ENCODE results near the gene ZBTB18.

The ZBTB18 gene

DNA sequence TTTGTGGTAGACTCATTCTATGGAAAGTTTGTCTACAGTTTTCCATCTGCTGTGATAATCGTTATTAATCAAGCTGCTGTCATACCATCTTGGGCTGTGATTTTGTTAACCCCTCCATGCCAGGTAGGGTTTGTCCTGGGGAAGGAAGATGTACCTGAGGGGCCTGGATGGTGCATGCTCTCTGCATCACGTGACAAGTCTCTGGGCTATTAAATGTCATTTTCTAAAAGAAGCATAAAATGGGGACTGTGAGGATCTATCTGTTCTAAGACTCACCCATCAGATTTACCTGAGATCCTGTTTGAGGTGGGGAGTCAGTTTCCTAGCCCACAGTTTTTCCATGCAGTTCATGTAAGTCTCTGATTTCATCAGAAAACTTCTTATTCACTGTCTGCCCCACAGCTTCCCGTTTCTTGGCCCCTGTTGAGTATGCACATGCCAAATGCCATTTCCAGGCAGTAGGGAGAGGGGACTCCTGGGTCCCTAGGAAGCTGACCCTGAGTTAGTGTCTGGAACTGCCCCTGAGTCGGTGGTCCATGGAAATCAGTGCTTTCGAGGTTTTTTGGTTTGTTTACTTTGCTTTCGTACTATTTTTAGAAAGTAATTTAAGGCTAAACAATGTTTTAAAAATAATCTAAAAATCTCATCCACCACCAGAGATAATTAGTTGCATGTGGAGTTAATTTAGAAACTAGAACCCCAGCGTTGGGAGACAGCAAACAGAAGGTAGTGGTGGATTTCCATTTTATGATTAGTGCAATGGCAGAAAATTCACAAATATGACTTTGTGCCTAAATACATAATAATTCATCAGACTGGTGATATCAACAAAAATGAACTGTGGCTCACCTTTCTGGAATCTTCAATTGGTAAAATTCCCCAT lies 46.7 kb downstream of the ZBTB18 start:
- 33% methylated on average over 1 of the region's 7 CpGs for WGBS (ENCODE audit: insufficient coverage)
- H3K4me3 ChIP-seq (ENCODE audit: control insufficient read depth in 1 of 7, extremely low read depth in 1 of 7, insufficient read depth in 4 of 7, low read depth in 2 of 7, low read length in 6 of 7) = no peak overlapping the region
- DNase-seq = peak in 1 of 3 donors; percentile 19
- no peaks in the 10 kb centered on the region for H3K9me3 ChIP-seq (ENCODE audit: control extremely low read depth in 1 of 5, control insufficient read depth in 4 of 5, insufficient read depth in 2 of 5, low read depth in 1 of 5, low read length in 4 of 5)
- H3K27me3 ChIP-seq (replicated peaks in 2 of 5; ENCODE audit: control insufficient read depth in 4 of 5, insufficient read depth in 5 of 5, low read length in 4 of 5) = no peaks in the 10 kb centered on the region
- no peaks in the 10 kb centered on the region for H3K36me3 ChIP-seq (ENCODE audit: control insufficient read depth in 4 of 4, insufficient read depth in 4 of 4, low read length in 3 of 4)
- H3K27ac ChIP-seq (ENCODE audit: insufficient read depth in 1 of 2, low read depth in 1 of 2, low read length in 2 of 2, poor library complexity in 1 of 2, severe bottlenecking in 2 of 2) = no peak overlapping the region
- ChIA-PET POLR2A (no interaction called here), CTCF (no interaction called here)
- H3K4me1 ChIP-seq (ENCODE audit: control extremely low read depth in 1 of 4, control insufficient read depth in 4 of 4, insufficient read depth in 4 of 4, low read length in 3 of 4) = peaks cover 11 to 33% (median 15%) of the 10 kb centered on the region in 4 experiments

- no peaks in the 10 kb centered on the region for H3K9me3 ChIP-seq (ENCODE audit: control extremely low read depth in 1 of 5, control insufficient read depth in 4 of 5, insufficient read depth in 2 of 5, low read depth in 1 of 5, low read length in 4 of 5)
- no peaks in the 10 kb centered on the region for H3K27me3 ChIP-seq (replicated peaks in 2 of 5; ENCODE audit: control insufficient read depth in 4 of 5, insufficient read depth in 5 of 5, low read length in 4 of 5)
- DNase-seq = no peak
- H3K36me3 ChIP-seq (ENCODE audit: control insufficient read depth in 4 of 4, insufficient read depth in 4 of 4, low read length in 3 of 4) = no peaks in the 10 kb centered on the region
- peaks cover 11 to 35% (median 15%) of the 10 kb centered on the region in 4 experiments for H3K4me1 ChIP-seq (ENCODE audit: control extremely low read depth in 1 of 4, control insufficient read depth in 4 of 4, insufficient read depth in 4 of 4, low read length in 3 of 4)
- WGBS (ENCODE audit: insufficient coverage) = 95% methylated on average over 17 of the region's 19 CpGs
- CTCF ChIA-PET = no interaction called here
- no peak overlapping the region for H3K27ac ChIP-seq (ENCODE audit: insufficient read depth in 1 of 2, low read depth in 1 of 2, low read length in 2 of 2, poor library complexity in 1 of 2, severe bottlenecking in 2 of 2)
- POLR2A ChIA-PET = no interaction called here
- H3K4me3 ChIP-seq (ENCODE audit: control insufficient read depth in 1 of 7, extremely low read depth in 1 of 7, insufficient read depth in 4 of 7, low read depth in 2 of 7, low read length in 6 of 7) = no peak overlapping the region
These were observed 48.3 kb downstream of the ZBTB18 start for GRCh38 chr1:244099258-244099930.

DNA sequence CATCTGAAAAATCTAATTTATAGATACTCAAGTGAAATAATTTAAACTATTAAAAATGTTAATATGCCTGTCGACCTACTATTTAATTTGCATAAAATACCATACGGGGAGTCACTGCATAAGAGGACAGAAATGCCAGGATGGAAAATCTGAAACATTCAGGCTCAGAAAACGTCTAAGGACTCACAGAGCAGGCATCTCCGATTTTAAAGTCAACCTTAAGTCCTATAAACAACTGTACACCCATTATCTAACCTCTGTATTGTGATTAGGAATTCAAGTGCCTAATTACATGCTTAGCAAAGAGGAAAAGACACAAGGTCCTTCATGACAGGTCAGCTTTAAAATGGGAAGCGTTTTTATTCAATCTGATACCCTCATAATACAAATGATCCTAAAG lies 49.2 kb downstream of the ZBTB18 start:
- peaks cover 11 to 32% (median 15%) of the 10 kb centered on the region in 4 experiments for H3K4me1 ChIP-seq (ENCODE audit: control extremely low read depth in 1 of 4, control insufficient read depth in 4 of 4, insufficient read depth in 4 of 4, low read length in 3 of 4)
- no peak overlapping the region for H3K4me3 ChIP-seq (ENCODE audit: control insufficient read depth in 1 of 7, extremely low read depth in 1 of 7, insufficient read depth in 4 of 7, low read depth in 2 of 7, low read length in 6 of 7)
- H3K9me3 ChIP-seq (ENCODE audit: control extremely low read depth in 1 of 5, control insufficient read depth in 4 of 5, insufficient read depth in 2 of 5, low read depth in 1 of 5, low read length in 4 of 5) = no peaks in the 10 kb centered on the region
- ChIA-PET POLR2A (no interaction called here), CTCF (no interaction called here)
- 60% methylated on average over 2 of the region's 5 CpGs for WGBS (ENCODE audit: insufficient coverage)
- no peak overlapping the region for H3K27ac ChIP-seq (ENCODE audit: insufficient read depth in 1 of 2, low read depth in 1 of 2, low read length in 2 of 2, poor library complexity in 1 of 2, severe bottlenecking in 2 of 2)
- no peaks in the 10 kb centered on the region for H3K27me3 ChIP-seq (replicated peaks in 2 of 5; ENCODE audit: control insufficient read depth in 4 of 5, insufficient read depth in 5 of 5, low read length in 4 of 5)
- DNase-seq = no peak
- no peaks in the 10 kb centered on the region for H3K36me3 ChIP-seq (ENCODE audit: control insufficient read depth in 4 of 4, insufficient read depth in 4 of 4, low read length in 3 of 4)

DNA sequence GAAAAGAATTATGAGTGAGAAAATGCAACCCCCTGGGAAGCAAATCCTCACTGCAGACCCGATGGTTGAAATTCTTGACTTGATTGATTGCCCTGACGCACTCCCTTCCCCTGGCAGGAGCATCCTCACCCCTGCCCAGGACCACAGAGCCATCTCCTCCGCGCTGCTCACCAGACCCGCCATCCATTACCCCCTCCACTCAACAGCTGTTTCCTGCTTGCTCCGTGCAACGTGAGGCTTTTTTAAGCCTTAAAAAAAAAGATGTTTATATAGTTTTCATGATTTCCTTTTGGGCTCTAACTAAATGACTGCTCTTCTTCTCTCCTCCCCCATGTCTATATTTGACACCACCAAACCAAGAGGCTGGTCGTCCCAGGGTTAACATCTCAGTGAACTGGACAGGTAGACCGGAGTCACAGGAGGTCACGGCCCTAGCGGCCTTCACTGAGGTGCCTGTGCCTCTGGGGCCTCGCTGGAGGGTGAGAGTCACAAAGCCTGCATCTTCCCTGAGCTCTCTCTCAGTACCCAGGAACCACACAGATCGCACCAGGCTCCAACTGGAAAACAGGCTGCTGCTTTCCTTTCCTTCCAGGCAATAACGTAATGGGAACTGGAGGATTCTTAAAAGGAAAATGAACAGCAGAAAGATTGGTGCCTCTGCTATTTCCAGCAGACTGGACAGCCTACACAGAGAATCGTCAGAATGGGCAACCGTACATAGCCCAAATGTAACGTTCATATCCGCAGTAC lies 49.8 kb downstream of the ZBTB18 start:
- Histone ChIP-seq H3K36me3 (ENCODE audit: control insufficient read depth in 4 of 4, insufficient read depth in 4 of 4, low read length in 3 of 4) (no peaks in the 10 kb centered on the region), H3K27ac (ENCODE audit: insufficient read depth in 1 of 2, low read depth in 1 of 2, low read length in 2 of 2, poor library complexity in 1 of 2, severe bottlenecking in 2 of 2) (no peak overlapping the region), H3K4me1 (ENCODE audit: control extremely low read depth in 1 of 4, control insufficient read depth in 4 of 4, insufficient read depth in 4 of 4, low read length in 3 of 4) (peaks cover 11 to 29% (median 15%) of the 10 kb centered on the region in 4 experiments), H3K4me3 (ENCODE audit: control insufficient read depth in 1 of 7, extremely low read depth in 1 of 7, insufficient read depth in 4 of 7, low read depth in 2 of 7, low read length in 6 of 7) (peak overlapping the region in 2 of 7 experiments; percentile 0 to 45), H3K27me3 (replicated peaks in 2 of 5; ENCODE audit: control insufficient read depth in 4 of 5, insufficient read depth in 5 of 5, low read length in 4 of 5) (no peaks in the 10 kb centered on the region), H3K9me3 (ENCODE audit: control extremely low read depth in 1 of 5, control insufficient read depth in 4 of 5, insufficient read depth in 2 of 5, low read depth in 1 of 5, low read length in 4 of 5) (no peaks in the 10 kb centered on the region)
- ChIA-PET POLR2A (interaction anchor here (2.4 kb wide), 1 partner anchor 53 kb away, joined by 8 read pairs; no protein-coding TSS in a partner anchor), CTCF (no interaction called here)
- peak; percentile 45 to 93 (median 91) for DNase-seq
- WGBS (ENCODE audit: insufficient coverage) = 69% methylated on average over 11 of the region's 18 CpGs

- ChIA-PET CTCF (no interaction called here), POLR2A (interaction anchor here (0.7 to 2.4 kb wide), 3 partner anchors 37 to 55 kb away, joined by 3 to 8 read pairs (median 5); no protein-coding TSS in a partner anchor)
- DNase-seq = no peak
- H3K4me3 ChIP-seq (ENCODE audit: control insufficient read depth in 1 of 7, extremely low read depth in 1 of 7, insufficient read depth in 4 of 7, low read depth in 2 of 7, low read length in 6 of 7) = no peak overlapping the region
- peaks cover 11 to 29% (median 15%) of the 10 kb centered on the region in 4 experiments for H3K4me1 ChIP-seq (ENCODE audit: control extremely low read depth in 1 of 4, control insufficient read depth in 4 of 4, insufficient read depth in 4 of 4, low read length in 3 of 4)
- H3K36me3 ChIP-seq (ENCODE audit: control insufficient read depth in 4 of 4, insufficient read depth in 4 of 4, low read length in 3 of 4) = no peaks in the 10 kb centered on the region
- WGBS (ENCODE audit: insufficient coverage) = 99% methylated on average over 8 of the region's 10 CpGs
- H3K27ac ChIP-seq (ENCODE audit: insufficient read depth in 1 of 2, low read depth in 1 of 2, low read length in 2 of 2, poor library complexity in 1 of 2, severe bottlenecking in 2 of 2) = no peak overlapping the region
- no peaks in the 10 kb centered on the region for H3K9me3 ChIP-seq (ENCODE audit: control extremely low read depth in 1 of 5, control insufficient read depth in 4 of 5, insufficient read depth in 2 of 5, low read depth in 1 of 5, low read length in 4 of 5)
- H3K27me3 ChIP-seq (replicated peaks in 2 of 5; ENCODE audit: control insufficient read depth in 4 of 5, insufficient read depth in 5 of 5, low read length in 4 of 5) = no peaks in the 10 kb centered on the region
These were observed 51.0 kb downstream of the ZBTB18 start for GRCh38 chr1:244102046-244102445.

GRCh38 chr1:244102468-244102867 lies 51.4 kb downstream of the ZBTB18 start:
- no peak overlapping the region for H3K27ac ChIP-seq (ENCODE audit: insufficient read depth in 1 of 2, low read depth in 1 of 2, low read length in 2 of 2, poor library complexity in 1 of 2, severe bottlenecking in 2 of 2)
- peaks cover 11 to 29% (median 15%) of the 10 kb centered on the region in 4 experiments for H3K4me1 ChIP-seq (ENCODE audit: control extremely low read depth in 1 of 4, control insufficient read depth in 4 of 4, insufficient read depth in 4 of 4, low read length in 3 of 4)
- peak in 1 of 3 donors; percentile 13 for DNase-seq
- no peaks in the 10 kb centered on the region for H3K36me3 ChIP-seq (ENCODE audit: control insufficient read depth in 4 of 4, insufficient read depth in 4 of 4, low read length in 3 of 4)
- H3K9me3 ChIP-seq (ENCODE audit: control extremely low read depth in 1 of 5, control insufficient read depth in 4 of 5, insufficient read depth in 2 of 5, low read depth in 1 of 5, low read length in 4 of 5) = no peaks in the 10 kb centered on the region
- WGBS (ENCODE audit: insufficient coverage) = 84% methylated on average over 14 of the region's 14 CpGs
- POLR2A ChIA-PET = interaction anchor here (0.8 to 2.4 kb wide), 2 partner anchors 49 to 55 kb away, joined by 5 to 8 read pairs; no protein-coding TSS in a partner anchor
- CTCF ChIA-PET = no interaction called here
- H3K4me3 ChIP-seq (ENCODE audit: control insufficient read depth in 1 of 7, extremely low read depth in 1 of 7, insufficient read depth in 4 of 7, low read depth in 2 of 7, low read length in 6 of 7) = no peak overlapping the region
- no peaks in the 10 kb centered on the region for H3K27me3 ChIP-seq (replicated peaks in 2 of 5; ENCODE audit: control insufficient read depth in 4 of 5, insufficient read depth in 5 of 5, low read length in 4 of 5)

Measured in common myeloid progenitor, CD34-positive (primary cell).